ENCODE results near the gene DTNBP1.

The DTNBP1 gene

DNA sequence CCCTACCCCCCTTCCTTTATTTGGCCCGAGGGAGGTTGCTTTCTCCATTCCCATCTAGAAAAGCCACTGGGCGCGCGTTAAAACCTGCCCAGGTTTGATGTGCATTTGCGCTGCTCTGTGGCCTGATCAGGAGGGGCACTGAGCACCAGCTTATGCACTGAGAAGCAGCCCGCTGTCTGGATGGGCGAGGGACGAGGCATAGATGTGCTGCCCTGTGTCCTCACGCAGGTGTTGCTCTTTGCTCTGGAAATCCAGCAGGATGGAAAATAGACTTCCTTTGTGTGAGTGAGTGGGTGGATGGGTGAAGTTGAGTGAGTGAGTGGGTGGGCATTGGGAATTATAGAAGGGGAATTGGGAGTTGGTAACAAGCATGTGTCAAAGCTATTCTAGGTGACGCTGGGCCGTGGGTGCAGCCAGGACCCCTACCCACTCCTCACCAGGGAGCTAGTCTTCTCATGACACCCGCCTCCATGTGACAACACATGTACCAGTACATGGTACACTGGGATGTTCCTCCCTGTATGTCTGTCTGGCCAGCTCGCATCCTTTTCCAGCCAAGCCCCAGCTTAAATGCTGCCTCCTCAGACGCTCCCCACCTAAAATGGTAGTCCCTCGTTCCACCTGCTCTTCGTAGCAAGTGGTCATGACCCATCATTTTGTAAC, 162.6 kb downstream of the DTNBP1 start:
- DNase-seq: no peak

DNA sequence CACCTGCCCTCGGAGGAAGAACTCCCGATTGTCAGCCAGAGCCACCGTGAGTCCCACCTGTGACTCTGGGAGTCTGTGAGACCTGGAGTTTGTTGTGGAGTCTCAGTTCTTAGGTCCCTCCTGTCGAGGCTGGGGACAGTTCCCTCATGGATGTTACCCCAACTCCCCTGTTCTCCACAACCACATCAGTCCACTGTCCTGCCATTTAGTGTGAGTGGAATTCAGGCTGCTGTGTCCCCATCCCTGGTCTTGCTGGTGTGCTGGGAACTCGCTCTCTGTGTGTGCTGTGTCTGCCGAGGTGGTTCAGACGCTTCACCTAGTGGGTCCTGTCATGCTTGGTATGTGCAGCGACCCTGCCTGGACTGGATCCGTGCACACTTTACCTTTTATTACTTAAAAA, 163.2 kb downstream of the DTNBP1 start:
- DNase-seq: no peak

DNA sequence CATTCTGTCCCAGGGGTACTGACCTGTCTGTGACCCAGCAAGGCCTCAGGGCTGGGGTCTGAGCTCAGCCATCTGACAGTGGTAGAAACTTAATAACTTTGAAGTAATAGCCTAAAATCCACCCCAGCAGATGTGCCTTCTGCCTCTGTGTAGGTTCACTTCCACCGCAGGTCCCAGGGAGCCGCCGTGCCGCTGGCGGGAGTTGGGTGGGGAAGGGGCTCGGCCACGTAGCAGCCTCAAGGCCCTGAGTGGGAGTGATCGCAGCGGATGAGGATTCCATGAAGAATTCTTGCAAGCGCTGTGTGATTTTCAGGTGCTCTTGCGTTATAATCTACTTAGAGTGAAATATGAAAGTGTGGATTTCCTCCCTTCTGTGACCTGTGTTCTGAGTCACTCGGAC, 163.7 kb downstream of the DTNBP1 start:
- DNase-seq: no peak

DNA sequence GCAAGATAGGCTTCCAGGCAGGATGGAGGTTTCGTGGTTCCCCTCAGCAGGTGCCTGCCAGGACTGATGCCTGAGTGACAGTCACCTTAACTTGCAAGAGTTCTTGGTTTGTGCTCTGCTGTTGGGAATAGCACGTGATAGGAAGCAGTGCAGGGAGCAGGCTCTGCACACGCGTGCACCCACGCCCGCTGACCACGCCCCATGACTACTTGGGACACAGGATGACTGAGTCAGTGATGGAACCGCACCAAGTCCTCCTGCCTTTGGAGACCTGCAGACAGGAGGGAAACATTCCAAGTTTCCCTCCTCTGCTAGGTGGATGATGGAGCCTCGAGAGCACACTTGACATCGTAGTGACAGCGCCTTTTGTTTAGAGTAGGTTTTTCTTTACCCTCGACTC, 164.2 kb downstream of the DTNBP1 start:
- DNase-seq: no peak

DNA sequence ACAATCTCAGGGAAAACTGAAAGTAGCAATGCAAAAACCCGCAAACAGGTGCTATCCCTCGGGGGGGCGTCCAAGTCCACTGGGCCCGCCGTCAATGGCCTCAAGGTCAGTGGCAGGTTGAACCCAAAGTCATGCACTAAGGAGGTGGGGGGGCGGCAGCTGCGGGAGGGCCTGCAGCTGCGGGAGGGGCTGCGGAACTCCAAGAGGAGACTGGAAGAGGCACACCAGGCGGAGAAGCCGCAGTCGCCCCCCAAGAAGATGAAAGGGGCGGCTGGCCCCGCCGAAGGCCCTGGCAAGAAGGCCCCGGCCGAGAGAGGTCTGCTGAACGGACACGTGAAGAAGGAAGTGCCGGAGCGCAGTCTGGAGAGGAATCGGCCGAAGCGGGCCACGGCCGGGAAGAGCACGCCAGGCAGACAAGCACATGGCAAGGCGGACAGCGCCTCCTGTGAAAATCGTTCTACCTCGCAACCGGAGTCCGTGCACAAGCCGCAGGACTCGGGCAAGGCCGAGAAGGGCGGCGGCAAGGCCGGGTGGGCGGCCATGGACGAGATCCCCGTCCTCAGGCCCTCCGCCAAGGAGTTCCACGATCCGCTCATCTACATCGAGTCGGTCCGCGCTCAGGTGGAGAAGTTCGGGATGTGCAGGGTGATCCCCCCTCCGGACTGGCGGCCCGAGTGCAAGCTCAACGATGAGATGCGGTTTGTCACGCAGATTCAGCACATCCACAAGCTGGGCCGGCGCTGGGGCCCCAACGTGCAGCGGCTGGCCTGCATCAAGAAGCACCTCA, 166.3 kb downstream of the DTNBP1 start:
- no peak for DNase-seq

DNA sequence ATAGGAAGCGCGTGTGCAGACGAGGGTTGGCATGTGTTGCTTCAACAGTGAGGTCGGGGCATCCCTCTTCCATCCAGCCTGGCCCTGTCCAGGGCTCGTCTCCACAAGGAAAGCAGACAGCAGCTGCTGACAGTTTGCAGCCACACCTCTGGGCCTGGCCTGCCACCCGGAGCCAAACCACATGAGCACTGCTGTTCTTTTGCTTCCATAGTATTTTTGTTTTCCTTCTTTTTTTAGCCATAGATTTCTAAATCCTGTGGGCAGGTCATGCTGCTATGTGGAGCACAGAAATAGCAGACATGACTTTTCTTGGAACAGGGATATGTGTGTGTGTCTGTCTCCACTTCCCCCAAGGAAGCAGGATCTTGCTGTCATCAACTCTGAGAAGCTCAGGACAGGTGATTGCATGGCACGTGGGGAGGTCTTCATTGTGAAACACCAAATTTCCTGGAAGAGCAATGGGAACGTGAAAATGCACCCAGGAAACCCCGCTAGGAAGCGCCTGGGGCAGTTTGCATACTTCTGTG, 167.4 kb downstream of the DTNBP1 start:
- DNase-seq: no peak

DNA sequence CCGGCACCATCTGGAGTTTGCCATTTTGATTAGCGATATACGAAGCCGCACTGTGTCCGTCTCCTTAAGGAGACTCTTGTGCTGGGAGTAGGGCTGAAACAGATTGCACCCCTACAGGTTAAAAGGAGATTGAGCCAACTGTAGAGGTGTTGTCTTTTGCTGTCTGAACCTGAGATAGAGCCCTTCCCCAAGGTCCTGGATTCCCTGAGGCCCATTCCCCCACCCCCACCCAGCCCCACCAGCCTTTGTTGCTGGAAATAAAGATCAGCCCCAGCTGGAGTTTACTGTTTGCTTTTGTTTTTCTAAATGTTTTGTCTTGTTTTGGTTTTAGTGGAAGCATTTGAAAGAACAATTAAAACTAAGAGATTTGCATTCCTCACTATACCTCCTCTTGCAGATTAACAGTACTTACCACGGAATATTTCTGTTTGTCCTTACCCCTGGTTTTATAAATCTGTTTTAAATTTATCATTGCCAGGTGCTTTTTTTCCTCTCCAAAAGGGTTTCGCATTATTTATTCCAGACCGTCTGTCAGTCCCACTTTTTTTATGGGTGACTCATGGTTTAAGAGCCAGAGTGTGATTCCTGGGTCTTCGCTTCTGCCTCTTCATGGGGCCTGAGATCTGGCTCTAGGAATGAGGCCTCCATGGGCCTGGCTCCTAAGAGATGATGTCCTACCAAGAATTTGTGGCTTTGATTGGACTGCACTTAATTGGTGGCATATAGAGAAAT, 169.2 kb downstream of the DTNBP1 start:
- DNase-seq: no peak

DNA sequence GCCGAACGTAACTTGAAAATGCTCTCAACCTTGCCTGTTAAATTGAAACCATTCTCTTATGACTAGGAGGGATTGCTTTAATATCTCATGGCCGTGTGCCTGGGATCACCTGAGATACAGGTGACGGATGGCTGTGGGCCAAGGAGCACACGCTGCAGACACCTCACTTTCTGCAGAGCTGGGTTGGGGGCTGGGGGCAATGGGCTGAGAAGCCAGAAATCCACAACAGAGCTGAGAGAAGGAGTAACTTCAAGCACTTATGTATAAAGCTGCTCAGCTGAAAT, 170.9 kb downstream of the DTNBP1 start:
- DNase-seq: no peak

DNA sequence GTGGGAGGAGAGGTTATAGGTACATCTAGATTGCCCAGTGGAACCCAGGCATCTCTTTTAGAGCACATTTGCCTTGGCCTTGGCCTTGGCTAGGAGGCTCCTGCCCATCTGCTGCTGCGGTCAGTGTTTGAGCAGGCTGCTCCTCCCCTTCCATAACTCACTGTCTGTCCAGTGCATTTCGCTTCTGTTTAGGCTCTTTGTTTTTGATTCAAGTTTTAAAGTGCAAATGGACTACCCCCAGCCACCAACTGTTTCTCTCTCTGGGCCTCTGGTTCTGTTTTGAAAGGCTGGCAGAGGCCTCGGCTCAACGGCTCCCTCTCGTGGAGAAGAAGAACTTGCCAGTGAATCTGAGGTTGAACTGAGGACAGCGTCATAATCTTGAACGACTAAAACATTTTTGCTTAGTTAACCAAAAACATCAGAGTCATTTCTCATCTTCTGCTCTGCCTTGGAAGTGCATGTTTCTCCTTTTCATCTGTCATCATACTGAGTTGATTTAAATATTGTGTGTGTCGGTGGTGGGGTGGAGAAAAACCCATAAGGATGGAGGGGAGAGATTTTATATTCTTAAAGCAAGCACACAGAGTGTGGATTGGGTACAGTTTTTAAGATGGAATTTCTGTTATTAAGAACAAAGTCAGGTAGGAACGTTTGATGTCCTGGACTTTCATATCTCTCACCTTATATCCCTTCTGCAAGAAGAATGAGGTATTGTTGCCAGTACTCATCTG, 171.4 kb downstream of the DTNBP1 start:
- DNase-seq: no peak

DNA sequence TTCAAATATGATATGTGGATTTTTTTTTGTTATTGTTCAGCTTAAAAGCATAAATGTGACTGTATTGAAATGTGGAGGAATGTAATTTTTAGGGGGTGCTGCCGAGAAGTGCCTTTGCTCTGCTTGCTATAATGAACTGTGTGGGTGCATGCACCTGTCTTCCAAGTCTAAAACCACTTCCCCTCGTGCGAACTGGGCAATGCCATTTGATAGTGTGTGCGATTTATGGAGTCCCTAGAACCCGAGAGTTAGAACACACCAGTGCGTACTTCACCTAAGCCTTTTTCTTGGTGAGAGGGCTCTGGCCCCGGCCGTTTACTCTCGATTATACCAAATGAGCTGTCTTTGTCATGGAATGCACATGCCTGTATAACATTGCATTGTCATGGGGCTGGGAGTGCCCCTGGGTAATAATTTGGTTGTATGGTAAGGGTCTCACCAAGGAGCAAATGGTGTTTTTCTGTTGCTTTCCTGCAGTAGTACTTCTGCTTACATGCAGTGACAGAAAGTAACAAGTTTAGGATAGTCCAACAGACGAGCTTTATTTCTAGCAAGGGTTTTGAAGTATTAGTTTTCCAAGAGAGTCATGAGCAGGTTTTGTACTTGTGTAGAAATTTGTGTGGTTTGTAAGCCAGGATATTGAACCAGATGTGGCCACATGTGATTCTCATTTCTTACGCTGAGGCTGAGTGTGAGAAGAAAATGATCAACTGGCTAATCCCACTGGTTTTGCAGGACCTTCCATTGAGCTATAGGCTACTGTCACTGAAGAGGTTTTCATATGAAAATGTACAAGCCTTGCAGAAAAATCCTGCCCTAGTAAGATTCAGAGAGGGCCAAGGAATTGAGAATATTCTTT, 172.4 kb downstream of the DTNBP1 start:
- DNase-seq: no peak

DNA sequence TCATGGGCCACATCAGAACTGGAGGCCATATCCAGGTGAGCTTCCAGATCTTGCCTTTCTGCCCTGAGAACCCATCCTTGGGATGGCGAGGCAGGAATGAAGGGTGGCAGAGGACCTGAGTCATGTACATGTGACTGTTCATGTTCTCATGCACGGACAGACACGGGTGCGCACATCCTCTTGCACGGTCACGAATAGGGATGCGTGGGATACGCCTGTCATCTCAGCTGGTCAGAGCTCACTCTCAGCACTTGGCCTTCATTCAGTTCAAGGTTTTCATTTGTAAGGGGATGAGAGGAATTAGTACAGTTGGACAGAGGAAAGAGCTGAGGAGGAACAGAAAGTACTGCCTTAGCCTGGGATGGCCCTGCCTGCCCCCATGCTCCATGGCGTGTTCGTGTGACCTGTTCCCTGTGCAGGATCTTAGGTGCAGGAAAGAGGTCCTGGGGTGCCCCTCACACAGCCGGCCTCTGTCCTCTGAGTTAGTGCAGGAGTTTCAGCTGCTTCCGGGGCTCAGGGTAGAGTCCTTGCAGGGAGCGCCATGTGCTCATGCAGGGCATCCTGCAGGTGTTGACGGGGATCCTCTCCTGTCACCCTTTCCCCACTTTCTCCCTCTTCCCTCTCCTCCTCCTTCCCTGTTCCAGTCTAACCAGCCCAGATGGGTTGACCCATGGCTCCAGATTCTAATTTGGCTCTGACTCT, 173.4 kb downstream of the DTNBP1 start:
- no peak for DNase-seq

DNA sequence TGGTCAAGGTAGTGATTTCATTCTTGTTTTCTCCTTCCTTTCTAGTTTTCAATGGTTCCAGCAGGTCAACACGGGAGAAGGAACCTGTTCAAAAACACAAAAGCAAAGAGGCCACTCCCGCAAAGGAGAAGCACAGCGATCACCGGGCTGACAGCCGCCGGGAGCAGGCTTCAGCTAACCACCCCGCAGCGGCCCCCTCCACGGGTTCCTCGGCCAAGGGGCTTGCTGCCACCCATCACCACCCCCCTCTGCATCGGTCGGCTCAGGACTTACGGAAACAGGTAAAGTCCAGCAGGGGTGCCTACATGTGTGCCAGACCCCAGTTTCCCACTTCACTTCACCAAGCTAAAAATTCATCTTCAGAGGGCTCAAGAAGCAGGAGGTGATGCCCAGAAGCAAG, 175.6 kb downstream of the DTNBP1 start:
- no peak for DNase-seq

DNA sequence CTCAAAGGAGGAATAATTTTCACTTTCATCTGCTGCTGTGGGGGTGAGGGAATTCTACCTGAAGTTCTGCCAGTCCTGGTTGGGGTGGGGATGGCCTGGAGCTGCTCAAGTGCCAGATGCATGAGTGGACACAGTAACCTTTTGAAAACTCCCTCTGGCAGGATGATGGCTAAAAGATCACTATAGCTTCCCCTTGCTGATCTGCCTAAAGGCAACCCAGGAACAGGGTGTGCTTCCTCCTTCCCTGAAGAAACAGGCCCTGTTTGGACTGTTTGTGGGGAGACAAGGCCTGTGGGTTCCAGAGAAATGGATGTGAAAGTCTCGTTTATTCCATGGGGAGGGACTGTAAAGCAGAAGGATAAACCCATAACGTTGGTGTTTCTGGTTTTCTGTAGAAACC, 176.9 kb downstream of the DTNBP1 start:
- DNase-seq: no peak

DNA sequence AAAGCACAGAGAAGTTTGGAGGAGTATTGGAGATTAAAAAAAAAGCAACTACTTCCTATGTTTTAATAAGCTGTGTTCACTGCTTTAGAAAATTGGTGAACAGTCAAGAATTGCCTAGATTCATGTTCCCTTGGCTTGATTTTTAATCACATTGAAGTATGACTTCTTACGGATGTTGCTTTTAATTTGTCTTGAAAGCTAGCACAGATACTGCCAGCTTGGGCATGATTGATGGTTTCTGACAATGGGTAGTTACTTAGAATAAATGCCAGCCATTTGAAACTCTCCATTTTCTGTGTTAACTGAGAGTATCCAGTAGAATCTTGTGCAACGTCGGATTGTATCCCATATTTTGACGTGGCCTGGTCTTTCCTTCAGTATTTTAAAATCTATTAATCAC, 178.0 kb downstream of the DTNBP1 start:
- DNase-seq: no peak

DNA sequence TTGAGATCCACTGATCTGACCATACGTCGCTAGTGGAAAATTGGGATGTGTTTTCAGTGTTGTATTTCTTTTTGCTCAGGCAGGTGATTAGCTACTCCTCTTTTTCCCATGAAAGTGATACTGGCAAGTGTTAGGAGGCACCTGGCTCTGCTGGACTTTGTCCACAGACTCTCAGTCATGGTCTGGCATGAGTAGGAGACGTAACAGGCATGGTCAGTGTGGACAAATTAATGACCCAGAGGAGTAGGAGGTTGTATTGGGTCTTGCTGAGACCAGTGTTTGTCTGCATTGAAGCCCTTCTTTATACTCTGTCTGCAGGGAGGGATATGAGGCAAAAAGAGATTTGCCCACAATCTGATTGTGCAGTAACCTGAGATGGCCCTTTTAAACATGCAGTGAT, 178.7 kb downstream of the DTNBP1 start:
- DNase-seq: no peak

DNA sequence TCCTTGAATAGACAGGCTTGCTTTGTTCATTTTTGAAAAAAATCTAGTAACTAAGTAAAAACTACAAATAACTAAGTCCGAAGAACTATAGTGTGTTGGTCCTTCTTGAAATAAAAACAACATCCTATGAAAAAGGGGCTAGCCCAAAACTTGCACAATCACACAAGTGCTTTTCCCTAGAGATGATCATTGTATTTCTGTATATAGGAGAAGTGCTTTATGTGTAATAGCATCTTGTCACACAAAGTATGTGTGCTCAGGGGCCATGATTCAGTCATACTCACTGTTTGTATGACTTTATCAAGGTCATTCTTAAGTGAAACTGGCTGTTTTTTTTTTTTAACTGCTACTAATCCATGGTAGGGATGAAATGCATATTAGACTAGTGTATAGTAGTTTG, 179.8 kb downstream of the DTNBP1 start:
- no peak for DNase-seq

DNA sequence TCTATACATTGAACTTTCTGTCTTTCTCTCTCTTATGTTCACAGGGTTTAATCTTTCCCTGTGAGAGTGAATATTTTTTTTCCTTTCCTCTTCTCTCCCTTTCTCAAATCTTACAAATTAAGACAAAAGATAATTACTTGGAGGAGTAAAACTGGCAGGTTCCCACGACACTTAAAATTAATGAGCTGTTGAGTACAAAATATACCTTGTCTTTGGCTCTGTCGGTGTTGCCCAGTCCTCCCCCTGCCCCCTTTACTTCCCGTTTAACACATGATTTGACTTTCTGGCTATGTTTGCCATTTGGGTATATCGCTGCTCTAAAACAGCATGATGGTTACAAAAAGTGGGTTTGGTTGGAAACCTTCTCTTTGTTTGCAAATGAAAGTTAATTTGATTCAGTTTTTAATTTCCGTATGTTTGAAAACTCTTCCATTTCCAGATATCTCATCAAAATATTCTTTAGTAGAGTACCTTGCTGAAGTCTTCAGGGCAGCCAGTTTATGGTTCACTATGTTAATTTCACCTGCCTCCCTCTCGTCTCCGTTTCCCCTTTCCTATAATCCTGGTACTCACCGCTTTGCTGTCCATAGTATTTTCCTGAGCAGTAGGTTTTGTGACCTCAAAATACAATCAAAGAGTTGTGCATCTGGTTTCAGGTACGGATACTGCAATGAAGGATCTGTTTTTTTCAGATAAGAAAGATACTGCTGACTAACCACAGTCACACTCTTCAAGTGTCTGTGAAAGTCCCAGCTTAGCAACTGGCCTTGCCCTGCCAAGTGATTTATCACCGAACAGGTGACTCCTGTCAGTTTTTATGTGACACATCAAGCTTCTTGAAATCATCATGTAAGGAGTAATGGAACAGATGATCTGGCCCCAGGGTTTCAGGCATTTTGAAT, 181.2 kb downstream of the DTNBP1 start:
- DNase-seq: no peak

DNA sequence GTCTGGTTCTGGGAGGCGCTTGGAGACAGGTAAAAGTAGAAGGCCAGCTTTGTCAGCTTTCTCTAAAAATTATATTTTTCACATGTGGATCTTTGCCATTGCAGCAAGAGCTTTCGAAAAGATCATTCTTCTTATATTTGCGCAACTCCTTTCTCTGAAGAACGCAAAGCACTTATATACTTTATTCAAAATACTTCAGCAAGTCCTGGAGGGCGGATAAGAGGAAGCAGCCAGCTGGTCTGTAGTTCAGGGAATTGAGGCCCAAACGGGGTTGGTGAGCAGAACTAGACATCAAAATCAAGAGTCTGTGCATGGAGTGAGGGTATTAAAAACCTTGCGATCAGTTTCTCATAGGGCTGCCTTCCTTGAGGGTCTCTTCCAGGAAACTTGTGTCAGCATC, 182.3 kb downstream of the DTNBP1 start:
- no peak for DNase-seq

DNA sequence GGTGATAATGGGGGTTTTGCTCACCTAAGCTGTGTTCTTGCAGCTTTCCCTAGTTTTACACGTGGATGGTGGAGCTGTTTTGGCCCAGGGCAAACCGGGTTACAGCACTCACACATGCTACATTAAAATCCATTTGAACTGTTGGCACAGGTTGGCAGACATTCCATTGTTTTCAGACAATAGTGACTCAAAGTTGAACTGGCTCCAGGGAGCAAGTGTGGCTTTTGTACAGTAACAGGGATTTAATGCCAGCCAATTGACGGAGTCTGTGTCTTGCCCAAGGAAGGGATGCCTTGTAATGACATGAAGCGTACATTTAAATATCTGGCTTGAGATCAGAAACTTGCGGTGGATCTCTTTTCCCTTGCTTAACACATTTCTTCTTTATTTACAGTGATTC, 183.1 kb downstream of the DTNBP1 start:
- DNase-seq: no peak

DNA sequence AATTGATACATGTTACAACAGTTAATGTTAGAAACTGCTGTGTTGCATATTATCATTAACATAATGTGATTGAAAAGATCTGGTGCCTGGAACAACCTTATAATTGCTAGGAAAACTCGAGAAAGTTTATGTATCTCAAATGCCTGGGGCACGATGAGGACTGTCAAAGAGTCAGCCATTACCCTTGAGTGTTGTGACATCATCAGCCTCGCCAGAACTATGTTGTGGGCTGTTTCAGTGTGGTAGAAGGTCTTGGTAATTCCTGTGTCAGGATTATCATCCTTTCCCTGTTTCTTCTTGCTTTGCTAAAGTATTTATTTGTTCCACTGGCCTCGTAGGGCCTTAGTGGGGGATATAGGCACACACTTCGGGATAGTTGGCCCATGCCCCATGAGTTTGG, 185.1 kb downstream of the DTNBP1 start:
- DNase-seq: no peak
